B cell (primary cell): ENCODE measurements around the gene DGKB. TPM values are rescaled to one million over a fixed set of nuclear protein-coding genes. Genes with fewer than 3 reads are reported as not detected.

Source experiments
- ATAC-seq: fragments of 200-7000 bp; cut with Tn5 transposase; one replicate; pipeline ENCODE4 v1.10.0; 2021; ENCODE audit warnings: low read depth, mild to moderate bottlenecking, moderate number of reproducible peaks, moderate library complexity
- CTCF ChIA-PET: fragments of 350-600 bp; sonication (Branson Sonifier 250); formaldehyde crosslinking; loops from one replicate; lab custom pipeline; 2021; ENCODE audit warnings: antibody characterized with exemption, inconsistent platforms; lab: Charles Lee
- POLR2A ChIA-PET: fragments of 350-600 bp; sonication (Branson Sonifier 250); formaldehyde crosslinking; loops from one replicate; lab custom pipeline; 2021; ENCODE audit warnings: antibody characterized with exemption; lab: Charles Lee
- DNase-seq: peaks from one replicate; pipeline ENCODE4 v3.0.0; 2013
- H2AFZ ChIP-seq: 2 replicates; pipeline ENCODE4 v1.6.1; 2012; ENCODE audit warnings: mild to moderate bottlenecking, low read depth, low read length; ENCODE audit not compliant: insufficient read depth, poor library complexity, severe bottlenecking
- H3K27ac ChIP-seq, 2 donors: 1 replicate in 1 of 2; 2 replicates in 1 of 2; pipeline ENCODE4 v1.5.1; 2012 to 2013; ENCODE audit warnings: low read length in 2 of 2, mild to moderate bottlenecking in 2 of 2, moderate library complexity in 1 of 2
- H3K27me3 ChIP-seq, 4 experiments: fragments of 200-600 bp in 1 of 4; sonication (generic) in 1 of 4; replicated peaks in 1 of 4; 1 replicate in 2 of 4; 2 replicates in 2 of 4; pipeline versions ENCODE4 v1.6.1 to v1.7.0; 2013 to 2016; ENCODE audit warnings: low read length in 3 of 4, mild to moderate bottlenecking in 2 of 4, mixed read lengths in 1 of 4, moderate library complexity in 1 of 4; ENCODE audit not compliant: insufficient read depth in 4 of 4, control insufficient read depth in 3 of 4; ENCODE audit errors: control extremely low read depth in 1 of 4
- H3K36me3 ChIP-seq, 2 experiments: replicated peaks in 1 of 2; 1 replicate in 1 of 2; 2 replicates in 1 of 2; pipeline versions ENCODE4 v1.6.1 to v1.7.1; 2013; ENCODE audit warnings: low read length in 1 of 2; ENCODE audit not compliant: insufficient read depth in 2 of 2, control insufficient read depth in 1 of 2; ENCODE audit errors: control extremely low read depth in 1 of 2, extremely low read depth in 1 of 2
- H3K4me1 ChIP-seq, 2 donors: fragments of 200-600 bp in 1 of 2; sonication (generic) in 1 of 2; 1 replicate in 1 of 2; 2 replicates in 1 of 2; pipeline versions ENCODE4 v1.5.1 to v1.6.1; 2013 to 2017; ENCODE audit warnings: low read length in 2 of 2; ENCODE audit not compliant: control insufficient read depth in 2 of 2, insufficient read depth in 2 of 2
- H3K4me2 ChIP-seq: replicated peaks from 2 replicates; pipeline ENCODE3; 2012; ENCODE audit warnings: mild to moderate bottlenecking, low read depth, low read length; ENCODE audit not compliant: poor library complexity, severe bottlenecking
- H3K4me3 ChIP-seq, 5 experiments: fragments of 200-600 bp in 1 of 5; sonication (generic) in 1 of 5; 1 replicate in 3 of 5; 2 replicates in 2 of 5; pipeline versions ENCODE4 v1.5.1 to v1.7.0; 2011 to 2016; ENCODE audit warnings: low read length in 4 of 5, mild to moderate bottlenecking in 4 of 5, low read depth in 2 of 5, control low read depth in 1 of 5, moderate library complexity in 1 of 5; ENCODE audit not compliant: insufficient read depth in 1 of 5; ENCODE audit errors: control extremely low read depth in 1 of 5, extremely low read depth in 1 of 5
- H3K79me2 ChIP-seq: fragments of 200-600 bp; sonication (generic); one replicate; pipeline ENCODE4 v1.6.0; 2016; ENCODE audit warnings: low read length; ENCODE audit not compliant: control insufficient read depth, insufficient read depth
- H3K9ac ChIP-seq: fragments of 200-600 bp; sonication (generic); 2 replicates; pipeline ENCODE4 v1.6.1; 2017; ENCODE audit warnings: mild to moderate bottlenecking, low read length, moderate library complexity
- H3K9me3 ChIP-seq, 3 donors: one replicate each; pipeline versions ENCODE4 v1.6.1 to v1.7.1; 2013; ENCODE audit warnings: low read length in 2 of 3; ENCODE audit not compliant: control insufficient read depth in 2 of 3, insufficient read depth in 1 of 3; ENCODE audit errors: control extremely low read depth in 1 of 3
- H4K20me1 ChIP-seq: 2 replicates; pipeline ENCODE4 v1.6.0; 2012; ENCODE audit warnings: mild to moderate bottlenecking, low read length; ENCODE audit not compliant: insufficient read depth, control insufficient read depth, poor library complexity, severe bottlenecking
- H3K27ac Mint-ChIP-seq: one replicate; pipeline ENCODE4 v1.8.0; 2021; ENCODE audit warnings: mixed read lengths
- H3K27me3 Mint-ChIP-seq: one replicate; pipeline ENCODE4 v1.8.0; 2021; ENCODE audit warnings: mixed read lengths
- H3K4me1 Mint-ChIP-seq: one replicate; pipeline ENCODE4 v1.8.0; 2021; ENCODE audit warnings: mixed read lengths
- H3K4me3 Mint-ChIP-seq: one replicate; pipeline ENCODE4 v1.8.0; 2021; ENCODE audit warnings: mixed read lengths
- H3K9me3 Mint-ChIP-seq: one replicate; pipeline ENCODE4 v1.8.0; 2022; ENCODE audit warnings: mixed read lengths; ENCODE audit not compliant: insufficient read depth
- CTCF ChIP-seq: fragments of 200-600 bp; IDR thresholded peaks from one replicate; pipeline ENCODE4 v1.8.0; 2022; ENCODE audit warnings: antibody characterized with exemption, mild to moderate bottlenecking
- EZH2 ChIP-seq: IDR thresholded peaks from 2 replicates; pipeline ENCODE4 v1.6.1; 2012; ENCODE audit warnings: borderline replicate concordance, low read depth, mild to moderate bottlenecking, moderate library complexity, low read length; ENCODE audit not compliant: insufficient read depth, poor library complexity, severe bottlenecking
- WGBS: methylation state at CpG from one replicate; pipeline ENCODE4 v1.1.5; 2013; ENCODE audit warnings: missing lambda C conversion rate; ENCODE audit not compliant: insufficient coverage; 5-methylcytosine and 5-hydroxymethylcytosine counted together
- intact Hi-C: fragments of 100-400 bp; cut with micrococcal nuclease; formaldehyde crosslinking; loops from one replicate; pipeline ENCODE4 v1.10.0; 2022
- polyA plus RNA-seq: library from polyadenylated mRNA; depleted of rRNA; stranded (reverse); fragments of >200 nt; gene quantifications from 2 replicates; pipeline ENCODE4 v1.2.3, GENCODE V29; 2012
- total RNA-seq, 2 donors: library from RNA; stranded (reverse); fragments of 120-200 nt in 1 of 2; gene quantifications; 1 replicate in 1 of 2; 2 replicates in 1 of 2; pipeline versions ENCODE4 v1.2.3 to v1.2.4, GENCODE V29; 2013 to 2022

Gene DGKB
- total and polyA plus RNA-seq, 2 donors (not counting 1 experiment from before 2014, with no cell fraction given): not detected

GRCh38 chr7:14236834-14237233 lies 665.7 kb downstream of the DGKB start:
- H3K4me1 Mint-ChIP-seq: no peaks in the 10 kb centered on the region
- no peaks in the 10 kb centered on the region for H3K27me3 Mint-ChIP-seq
- ATAC-seq (no peak), DNase-seq (no peak)
- POLR2A ChIA-PET: no interaction called here
- CTCF ChIA-PET: no interaction called here
- no peak overlapping the region for H3K27ac Mint-ChIP-seq
- H3K4me2 ChIP-seq: no peak overlapping the region
- intact Hi-C loops: no loop called here
- H4K20me1 ChIP-seq: no peaks in the 10 kb centered on the region
- no peaks in the 10 kb centered on the region for H3K9me3 ChIP-seq
- TF ChIP-seq EZH2: no peak
- TF ChIP-seq CTCF: no peak
- H2AFZ ChIP-seq: no peak overlapping the region
- WGBS: no CpG with 5 or more reads among the region's 3 CpGs
- H3K9ac ChIP-seq: no peak overlapping the region
- H3K9me3 Mint-ChIP-seq: peaks cover 2% of the 10 kb centered on the region
- no peaks in the 10 kb centered on the region for H3K36me3 ChIP-seq
- no peak overlapping the region for H3K4me3 ChIP-seq
- H3K4me3 Mint-ChIP-seq: no peak overlapping the region
- H3K27ac ChIP-seq: no peak overlapping the region
- no peaks in the 10 kb centered on the region for H3K79me2 ChIP-seq
- no peaks in the 10 kb centered on the region for H3K4me1 ChIP-seq
- H3K27me3 ChIP-seq: no peaks in the 10 kb centered on the region

GRCh38 chr7:14235056-14235455 lies 667.5 kb downstream of the DGKB start:
- TF ChIP-seq EZH2 (no peak), CTCF (no peak)
- Histone ChIP-seq H4K20me1 (no peaks in the 10 kb centered on the region), H2AFZ (no peak overlapping the region), H3K4me3 (no peak overlapping the region), H3K9ac (no peak overlapping the region), H3K27me3 (no peaks in the 10 kb centered on the region), H3K4me2 (no peak overlapping the region), H3K4me1 (no peaks in the 10 kb centered on the region), H3K27ac (no peak overlapping the region), H3K36me3 (no peaks in the 10 kb centered on the region), H3K9me3 (no peaks in the 10 kb centered on the region), H3K79me2 (no peaks in the 10 kb centered on the region)
- Mint-ChIP-seq H3K27ac (no peak overlapping the region), H3K9me3 (peaks cover 2% of the 10 kb centered on the region), H3K4me3 (no peak overlapping the region), H3K4me1 (no peaks in the 10 kb centered on the region), H3K27me3 (no peaks in the 10 kb centered on the region)
- no CpG with 5 or more reads among the region's 2 CpGs for WGBS
- DNase-seq: no peak
- ChIA-PET POLR2A (no interaction called here), CTCF (no interaction called here)
- intact Hi-C loops: no loop called here
- ATAC-seq: no peak
